Measurements from ENCODE around the gene STOML1.
A peak's percentile ranks its signal among the peaks of the same experiment; 100 is the strongest.
"Not testable (repeated sequence)": the region's sequence is repeated elsewhere in the genome, so short reads cannot be mapped to it uniquely, and the experiment has no call there.

Gene STOML1

DNA sequence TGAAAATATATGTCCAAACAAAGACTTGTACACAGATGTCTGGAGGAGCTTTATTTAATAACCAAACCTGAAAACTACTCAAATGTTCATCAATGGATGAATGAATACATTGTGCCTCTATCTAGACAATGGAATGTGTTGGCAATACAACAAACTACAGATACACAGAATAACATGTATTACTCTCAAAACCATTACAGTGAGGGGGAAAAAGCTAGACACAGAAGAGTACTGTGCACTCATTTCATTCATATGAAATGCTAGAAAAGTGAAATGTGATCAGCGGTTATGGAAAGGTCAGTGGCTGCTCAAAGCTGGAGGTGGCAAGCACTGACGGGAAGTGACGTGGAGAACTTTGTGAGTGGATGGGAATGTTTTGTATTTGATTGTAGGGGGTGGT lies 13.2 kb downstream of the STOML1 start:
- DNase-seq (ENCODE audit: low spot score), result no peak
- in situ Hi-C loops (cut with MboI; ENCODE audit: low sequenced_read_pairs, unreplicated experiment), result no loop called here
- TF ChIP-seq, protein P1, sequence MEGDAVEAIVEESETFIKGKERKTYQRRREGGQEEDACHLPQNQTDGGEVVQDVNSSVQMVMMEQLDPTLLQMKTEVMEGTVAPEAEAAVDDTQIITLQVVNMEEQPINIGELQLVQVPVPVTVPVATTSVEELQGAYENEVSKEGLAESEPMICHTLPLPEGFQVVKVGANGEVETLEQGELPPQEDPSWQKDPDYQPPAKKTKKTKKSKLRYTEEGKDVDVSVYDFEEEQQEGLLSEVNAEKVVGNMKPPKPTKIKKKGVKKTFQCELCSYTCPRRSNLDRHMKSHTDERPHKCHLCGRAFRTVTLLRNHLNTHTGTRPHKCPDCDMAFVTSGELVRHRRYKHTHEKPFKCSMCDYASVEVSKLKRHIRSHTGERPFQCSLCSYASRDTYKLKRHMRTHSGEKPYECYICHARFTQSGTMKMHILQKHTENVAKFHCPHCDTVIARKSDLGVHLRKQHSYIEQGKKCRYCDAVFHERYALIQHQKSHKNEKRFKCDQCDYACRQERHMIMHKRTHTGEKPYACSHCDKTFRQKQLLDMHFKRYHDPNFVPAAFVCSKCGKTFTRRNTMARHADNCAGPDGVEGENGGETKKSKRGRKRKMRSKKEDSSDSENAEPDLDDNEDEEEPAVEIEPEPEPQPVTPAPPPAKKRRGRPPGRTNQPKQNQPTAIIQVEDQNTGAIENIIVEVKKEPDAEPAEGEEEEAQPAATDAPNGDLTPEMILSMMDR (IDR thresholded peaks at IDR 0.05; ENCODE audit: borderline replicate concordance, control extremely low read depth, extremely low read depth, insufficient read depth, missing control alignments), result no peak

- in situ Hi-C loops (cut with MboI; ENCODE audit: low sequenced_read_pairs, unreplicated experiment); DNase-seq (ENCODE audit: low spot score): not testable (repeated sequence)
These were observed 16.5 kb downstream of the STOML1 start for GRCh38 chr15:73975440-73976125.

- in situ Hi-C loops (cut with MboI; ENCODE audit: low sequenced_read_pairs, unreplicated experiment); DNase-seq (ENCODE audit: low spot score): not testable (repeated sequence)
These were observed 18.4 kb downstream of the STOML1 start for GRCh38 chr15:73973683-73974200.

DNA sequence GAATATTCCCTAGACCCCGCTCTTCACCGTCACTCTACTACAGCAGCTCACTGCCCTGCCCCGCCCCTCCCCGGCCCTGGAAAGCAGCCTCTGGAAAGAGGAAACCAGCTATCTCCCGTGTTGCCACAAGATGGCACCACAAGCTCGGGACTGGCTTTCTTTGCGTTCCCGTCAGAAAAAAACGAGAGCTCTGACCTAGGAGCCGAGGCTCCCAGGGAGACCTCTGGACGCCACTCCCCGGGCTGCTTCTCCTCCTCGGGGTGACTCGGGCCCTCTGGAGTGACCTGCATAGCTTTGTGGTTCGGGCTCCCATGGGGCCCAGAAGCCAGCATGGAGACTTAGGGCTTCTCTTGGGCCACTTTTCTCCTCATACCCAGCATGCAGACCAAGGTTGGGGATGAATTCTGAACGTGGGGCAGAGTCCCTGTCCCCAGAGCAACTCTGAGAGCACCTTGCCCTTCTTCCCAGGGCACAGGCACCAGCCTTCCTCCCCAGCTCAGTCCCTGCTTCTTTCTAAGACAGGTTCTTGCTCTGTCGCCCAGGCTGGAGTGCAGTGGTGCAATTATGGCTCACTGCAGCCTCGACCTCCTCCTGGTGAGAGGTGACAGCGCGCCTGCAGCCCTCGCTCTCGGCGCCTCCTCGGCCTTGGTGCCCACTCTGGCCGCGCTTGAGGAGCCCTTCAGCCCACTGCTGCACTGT lies 19.0 kb downstream of the STOML1 start:
- in situ Hi-C loops (cut with MboI; ENCODE audit: low sequenced_read_pairs, unreplicated experiment), result no loop called here
- TF ChIP-seq, protein P1 (IDR thresholded peaks at IDR 0.05; ENCODE audit: borderline replicate concordance, control extremely low read depth, extremely low read depth, insufficient read depth, missing control alignments), result peak; percentile 78
- DNase-seq (ENCODE audit: low spot score), result peak; percentile 87

GRCh38 chr15:73969151-73969759 lies 22.8 kb downstream of the STOML1 start:
- DNase-seq (ENCODE audit: low spot score), result no peak
- in situ Hi-C loops (cut with MboI; ENCODE audit: low sequenced_read_pairs, unreplicated experiment), result no loop called here
- TF ChIP-seq, protein P1 (IDR thresholded peaks at IDR 0.05; ENCODE audit: borderline replicate concordance, control extremely low read depth, extremely low read depth, insufficient read depth, missing control alignments), result no peak

- in situ Hi-C loops (cut with MboI; ENCODE audit: low sequenced_read_pairs, unreplicated experiment), result no loop called here
- no peak for DNase-seq (ENCODE audit: low spot score)
- TF ChIP-seq, protein P1 (IDR thresholded peaks at IDR 0.05; ENCODE audit: borderline replicate concordance, control extremely low read depth, extremely low read depth, insufficient read depth, missing control alignments), result no peak
These were observed 23.6 kb downstream of the STOML1 start for GRCh38 chr15:73968461-73968860.

DNA sequence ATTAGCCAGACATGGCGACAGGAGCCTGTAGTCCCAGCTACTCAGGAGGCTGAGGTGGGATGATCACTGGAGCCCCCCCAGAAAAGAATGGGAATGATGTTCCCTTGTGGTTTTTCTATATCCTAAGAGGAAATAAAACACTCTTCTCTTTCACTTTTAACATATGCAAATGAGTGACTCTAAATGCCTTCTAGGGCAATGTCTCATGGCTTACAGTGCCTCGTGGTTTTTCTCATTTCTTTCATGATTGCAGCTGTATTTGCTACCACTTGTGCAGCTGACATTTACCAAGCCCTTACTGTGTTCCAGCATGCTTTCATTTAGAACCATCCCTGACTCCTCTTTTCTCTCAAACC lies 26.4 kb downstream of the STOML1 start:
- TF ChIP-seq, protein P1 (IDR thresholded peaks at IDR 0.05; ENCODE audit: borderline replicate concordance, control extremely low read depth, extremely low read depth, insufficient read depth, missing control alignments), result no peak
- peak; percentile 71 for DNase-seq (ENCODE audit: low spot score)
- in situ Hi-C loops (cut with MboI; ENCODE audit: low sequenced_read_pairs, unreplicated experiment), result no loop called here

Measured in GM13976 (cell line).